Stomach (tissue), 9 donors: Measurements from ENCODE around the gene VEPH1. TPM values are rescaled to one million over a fixed set of nuclear protein-coding genes. Genes with fewer than 3 reads are reported as not detected.

Source experiments
- DNase-seq, 2 donors: peaks; one replicate each; pipeline versions ENCODE4 v3.0.0 to v3.0.0-alpha.2; 2013 to 2019
- H3K27ac ChIP-seq, 5 donors: fragments of 200-600 bp in 4 of 5; sonication (generic) in 4 of 5; one replicate each; pipeline ENCODE4 v1.5.1; 2013 to 2019; ENCODE audit warnings: mild to moderate bottlenecking in 1 of 5, moderate library complexity in 1 of 5
- H3K27me3 ChIP-seq, 3 donors: fragments of 200-600 bp; sonication (generic); one replicate each; pipeline ENCODE4 v1.5.1; 2017 to 2019; ENCODE audit warnings: mixed run types in 1 of 3
- H3K36me3 ChIP-seq, 4 donors: fragments of 200-600 bp; sonication (generic); 1 replicate in 3 of 4; 2 replicates in 1 of 4; pipeline ENCODE4 v1.5.1; 2016 to 2019
- H3K4me1 ChIP-seq, 4 donors: fragments of 200-600 bp; sonication (generic); one replicate each; pipeline ENCODE4 v1.5.1; 2016 to 2019
- H3K4me3 ChIP-seq, 4 donors: fragments of 200-600 bp; sonication (generic) in 3 of 4; one replicate each; pipeline ENCODE4 v1.5.1; 2016 to 2019; ENCODE audit warnings: mild to moderate bottlenecking in 1 of 4
- H3K9me3 ChIP-seq, 4 donors: fragments of 200-600 bp; sonication (generic); one replicate each; pipeline ENCODE4 v1.5.1; 2016 to 2019
- CTCF ChIP-seq, 7 experiments: fragments of 450-650 bp in 4 of 7; fragments of 200-600 bp in 3 of 7; sonication (generic) in 3 of 7; IDR thresholded peaks; one replicate each; pipeline ENCODE4 v1.5.1; 2016 to 2019; ENCODE audit warnings: antibody characterized with exemption in 7 of 7, control low read depth in 2 of 7, mild to moderate bottlenecking in 1 of 7
- EP300 ChIP-seq: sonication (generic); formaldehyde crosslinking; IDR thresholded peaks from one replicate; pipeline ENCODE4 v1.6.1; 2017; ENCODE audit warnings: antibody characterized with exemption
- POLR2A ChIP-seq, 4 donors: fragments of 450-650 bp; IDR thresholded peaks; one replicate each; pipeline ENCODE4 v1.6.1; 2016; ENCODE audit warnings: antibody characterized with exemption in 4 of 4, control low read depth in 2 of 4, mild to moderate bottlenecking in 1 of 4, moderate library complexity in 1 of 4
- POLR2AphosphoS5 ChIP-seq, 3 donors: sonication (generic); formaldehyde crosslinking; IDR thresholded peaks; one replicate each; pipeline ENCODE4 v1.6.1; 2016; ENCODE audit warnings: antibody characterized with exemption in 3 of 3
- WGBS, 5 donors: extraction: QIAGEN DNeasy Blood & Tissue Kit in 3 of 5; methylation state at CpG; one replicate each; pipeline versions ENCODE4 v1.1.5 to v1.1.7; 2013 to 2018; 5-methylcytosine and 5-hydroxymethylcytosine counted together
- intact Hi-C: fragments of 100-400 bp; cut with DNase I; formaldehyde crosslinking; loops from one replicate; pipeline ENCODE4 v1.15.1; 2023; ENCODE audit warnings: low total_unique reads
- polyA plus RNA-seq, 3 donors: library from polyadenylated mRNA; stranded (reverse); fragments of 200-250 nt; gene quantifications; one replicate each; pipeline ENCODE4 v1.2.3, GENCODE V29; 2013
- total RNA-seq, 5 donors: library from RNA; depleted of rRNA; stranded (reverse); fragments of >200 nt; gene quantifications; one replicate each; pipeline versions ENCODE4 v1.1.0 to v1.2.3, GENCODE V29; 2014 to 2016
- donor health status: healthy with polysubstance abuse.
- donor health status: Bipolar disorder and iron deficiency.
- donor health status: healthy.

Gene VEPH1
- total and polyA plus RNA-seq, 8 donors: 0.58 to 9.4 (median 1.5) TPM; not detected in 1

- TF ChIP-seq POLR2AphosphoS5 (IDR thresholded peaks at IDR 0.05): peak in 1 of 3 donors; percentile 45
- TF ChIP-seq POLR2A (IDR thresholded peaks at IDR 0.05): no peak
- intact Hi-C loops: no loop called here
- Histone ChIP-seq H3K4me1 (peaks cover 12 to 34% (median 21%) of the 10 kb centered on the region in 4 donors), H3K4me3 (peak within 1 kb of the TSS; percentile 57 to 92 (median 64)), H3K36me3 (no peaks in the 10 kb centered on the region), H3K9me3 (no peaks in the 10 kb centered on the region), H3K27ac (peak within 1 kb of the TSS in 4 of 5 donors; percentile 50 to 84 (median 65)), H3K27me3 (peaks cover 0 to 28% (median 7%) of the 10 kb centered on the region in 3 donors)
- WGBS, 5 donors: 6 to 14% (median 10%) methylated on average over 15 of the region's 15 CpGs
- peak in 1 of 2 donors; percentile 84 for DNase-seq
These were observed 66.5 kb downstream of the VEPH1 start, which contains the start of gene PTX3 for GRCh38 chr3:157436583-157437291. Gene PTX3 (plus strand): TSS chr3:157436850. CDS start chr3:157436934, 84 bp downstream.

GRCh38 chr3:157429708-157430107 is 73.5 kb downstream of the VEPH1 start:
- intact Hi-C loops: no loop called here
- H3K27ac ChIP-seq: no peak overlapping the region
- no peaks in the 10 kb centered on the region for H3K9me3 ChIP-seq
- H3K36me3 ChIP-seq: no peaks in the 10 kb centered on the region
- H3K4me1 ChIP-seq: no peaks in the 10 kb centered on the region
- DNase-seq: no peak
- H3K4me3 ChIP-seq: no peak overlapping the region
- 67 to 78% (median 74%) methylated on average over 2 of the region's 2 CpGs for WGBS, 5 donors
- H3K27me3 ChIP-seq: no peaks in the 10 kb centered on the region
- TF ChIP-seq EP300 (no peak), CTCF (IDR thresholded peaks at IDR 0.05) (no peak), POLR2AphosphoS5 (IDR thresholded peaks at IDR 0.05) (no peak), POLR2A (IDR thresholded peaks at IDR 0.05) (no peak)

GRCh38 chr3:157428853-157429252 is 74.4 kb downstream of the VEPH1 start:
- no peak for DNase-seq
- Histone ChIP-seq H3K4me1 (no peaks in the 10 kb centered on the region), H3K27me3 (no peaks in the 10 kb centered on the region), H3K4me3 (no peak overlapping the region), H3K27ac (no peak overlapping the region), H3K36me3 (no peaks in the 10 kb centered on the region), H3K9me3 (no peaks in the 10 kb centered on the region)
- intact Hi-C loops: no loop called here
- no peak for TF ChIP-seq CTCF (IDR thresholded peaks at IDR 0.05)
- no peak for TF ChIP-seq POLR2AphosphoS5 (IDR thresholded peaks at IDR 0.05)
- TF ChIP-seq EP300: no peak
- TF ChIP-seq POLR2A (IDR thresholded peaks at IDR 0.05): no peak
- WGBS, 5 donors: 58 to 73% (median 67%) methylated on average over 1 of the region's 1 CpG

- H3K4me3 ChIP-seq: no peak overlapping the region
- no peak overlapping the region for H3K27ac ChIP-seq
- DNase-seq: no peak
- H3K4me1 ChIP-seq: no peaks in the 10 kb centered on the region
- no peaks in the 10 kb centered on the region for H3K36me3 ChIP-seq
- intact Hi-C loops: no loop called here
- H3K27me3 ChIP-seq: no peaks in the 10 kb centered on the region
- TF ChIP-seq EP300 (no peak), POLR2AphosphoS5 (IDR thresholded peaks at IDR 0.05) (no peak), POLR2A (IDR thresholded peaks at IDR 0.05) (no peak), CTCF (IDR thresholded peaks at IDR 0.05) (no peak)
- H3K9me3 ChIP-seq: no peaks in the 10 kb centered on the region
- 67 to 92% (median 81%) methylated on average over 4 of the region's 4 CpGs for WGBS, 5 donors
These were observed 75.3 kb downstream of the VEPH1 start for GRCh38 chr3:157427901-157428300.

GRCh38 chr3:157423337-157423736 is 79.9 kb downstream of the VEPH1 start:
- intact Hi-C loops: no loop called here
- no peaks in the 10 kb centered on the region for H3K9me3 ChIP-seq
- H3K27me3 ChIP-seq: no peaks in the 10 kb centered on the region
- no peaks in the 10 kb centered on the region for H3K4me1 ChIP-seq
- H3K4me3 ChIP-seq: no peak overlapping the region
- TF ChIP-seq POLR2AphosphoS5 (IDR thresholded peaks at IDR 0.05) (no peak), EP300 (no peak), POLR2A (IDR thresholded peaks at IDR 0.05) (no peak), CTCF (IDR thresholded peaks at IDR 0.05) (no peak)
- H3K27ac ChIP-seq: no peak overlapping the region
- no peaks in the 10 kb centered on the region for H3K36me3 ChIP-seq
- DNase-seq: no peak
